ENCODE measurements around the gene CFAP74.

GRCh38 chr1:1926886-1927660 lies 76.5 kb downstream of the CFAP74 start:
- TF ChIP-seq CTCF (IDR thresholded peaks at IDR 0.05): no peak
- TF ChIP-seq POLR2A (IDR thresholded peaks at IDR 0.05): no peak
